HUES6 (cell line): ENCODE results near the gene FAHD1.
A peak's percentile ranks its signal among the peaks of the same experiment; 100 is the strongest.

Experiments
- H3K27ac ChIP-seq: 2 replicates; pipeline ENCODE4 v1.7.0; 2013; ENCODE audit warnings: low read depth, mild to moderate bottlenecking, low read length, inconsistent platforms
- H3K27me3 ChIP-seq: 2 replicates; pipeline ENCODE4 v1.6.1; 2013; ENCODE audit warnings: low read length; ENCODE audit not compliant: control insufficient read depth, insufficient read depth
- H3K36me3 ChIP-seq: 2 replicates; pipeline ENCODE4 v1.6.1; 2013; ENCODE audit warnings: low read length; ENCODE audit not compliant: control insufficient read depth, insufficient read depth
- H3K4me1 ChIP-seq: 2 replicates; pipeline ENCODE4 v1.6.1; 2013; ENCODE audit warnings: low read length; ENCODE audit not compliant: control insufficient read depth, insufficient read depth
- H3K4me3 ChIP-seq: 2 replicates; pipeline ENCODE4 v1.5.1; 2013; ENCODE audit warnings: low read depth, low read length
- H3K9ac ChIP-seq: one replicate; pipeline ENCODE4 v1.6.1; 2013; ENCODE audit warnings: mild to moderate bottlenecking, low read length
- H3K9me3 ChIP-seq: 2 replicates; pipeline ENCODE4 v1.6.1; 2013; ENCODE audit warnings: low read depth, low read length; ENCODE audit not compliant: control insufficient read depth, insufficient read depth

The FAHD1 gene

DNA sequence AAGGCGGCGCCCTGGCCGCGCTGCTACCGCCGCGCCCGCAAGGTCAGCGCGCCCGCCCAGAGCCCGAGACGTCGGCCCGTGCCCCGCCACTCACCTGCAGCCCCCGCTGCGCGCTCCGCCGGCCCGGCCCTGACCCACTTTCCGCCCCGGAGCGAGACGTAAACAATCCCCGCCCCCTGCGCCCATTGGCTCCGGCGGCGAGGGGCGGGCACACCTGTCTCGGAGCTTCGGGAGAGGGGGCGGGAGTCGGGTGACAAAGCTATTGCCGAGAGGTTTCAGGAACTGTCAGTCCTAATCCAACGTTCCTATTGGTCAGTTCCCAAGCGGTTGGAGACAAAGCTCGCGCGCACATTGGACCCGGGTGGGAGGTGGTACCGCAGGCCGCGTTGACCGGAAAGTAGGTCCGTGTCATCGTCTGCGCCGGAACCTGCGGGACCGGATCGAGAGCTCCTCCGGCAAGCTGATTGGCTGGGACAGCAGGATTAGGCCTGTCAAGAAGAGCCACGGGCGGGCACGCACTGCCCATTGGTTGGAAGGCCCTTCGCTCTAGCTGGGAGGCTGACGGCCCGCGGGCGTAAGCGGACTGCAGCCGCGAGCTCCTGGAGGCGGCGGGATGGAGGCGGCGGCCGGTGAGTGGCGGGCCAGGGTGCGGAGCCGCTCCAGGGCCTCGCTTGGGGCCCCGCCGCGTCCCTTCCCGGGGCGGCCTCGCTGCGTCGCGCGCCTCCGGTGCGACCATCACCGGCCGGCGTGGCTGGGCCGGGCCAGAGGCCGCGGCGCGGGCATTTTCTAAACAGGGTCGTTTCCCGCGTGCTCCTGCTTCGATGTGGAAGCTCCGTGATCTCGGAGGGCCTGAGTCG, 44.4 kb upstream of the FAHD1 start, which contains the start of the genes NUBP2 and SPSB3:
Gene NUBP2 (plus strand): TSS at position 553 of the 857 bp plus-strand sequence. CDS start 61 bp downstream, at position 614.
Gene SPSB3 (minus strand): TSS at position 164 of the 857 bp plus-strand sequence. CDS start 1,088 bp downstream, outside the sequence.
- H3K27me3 ChIP-seq, result no peaks in the 10 kb centered on the region
- H3K27ac ChIP-seq, result peak within 1 kb of the TSS; percentile 55; the same call in 1 of the 2 replicates
- H3K9ac ChIP-seq, result peak within 1 kb of the TSS; percentile 88
- no peaks in the 10 kb centered on the region for H3K9me3 ChIP-seq
- H3K36me3 ChIP-seq, result peaks cover 40% of the 10 kb centered on the region
- peaks cover 5% of the 10 kb centered on the region; the same call in 1 of the 2 replicates for H3K4me1 ChIP-seq
- peak within 1 kb of the TSS; percentile 91 for H3K4me3 ChIP-seq

DNA sequence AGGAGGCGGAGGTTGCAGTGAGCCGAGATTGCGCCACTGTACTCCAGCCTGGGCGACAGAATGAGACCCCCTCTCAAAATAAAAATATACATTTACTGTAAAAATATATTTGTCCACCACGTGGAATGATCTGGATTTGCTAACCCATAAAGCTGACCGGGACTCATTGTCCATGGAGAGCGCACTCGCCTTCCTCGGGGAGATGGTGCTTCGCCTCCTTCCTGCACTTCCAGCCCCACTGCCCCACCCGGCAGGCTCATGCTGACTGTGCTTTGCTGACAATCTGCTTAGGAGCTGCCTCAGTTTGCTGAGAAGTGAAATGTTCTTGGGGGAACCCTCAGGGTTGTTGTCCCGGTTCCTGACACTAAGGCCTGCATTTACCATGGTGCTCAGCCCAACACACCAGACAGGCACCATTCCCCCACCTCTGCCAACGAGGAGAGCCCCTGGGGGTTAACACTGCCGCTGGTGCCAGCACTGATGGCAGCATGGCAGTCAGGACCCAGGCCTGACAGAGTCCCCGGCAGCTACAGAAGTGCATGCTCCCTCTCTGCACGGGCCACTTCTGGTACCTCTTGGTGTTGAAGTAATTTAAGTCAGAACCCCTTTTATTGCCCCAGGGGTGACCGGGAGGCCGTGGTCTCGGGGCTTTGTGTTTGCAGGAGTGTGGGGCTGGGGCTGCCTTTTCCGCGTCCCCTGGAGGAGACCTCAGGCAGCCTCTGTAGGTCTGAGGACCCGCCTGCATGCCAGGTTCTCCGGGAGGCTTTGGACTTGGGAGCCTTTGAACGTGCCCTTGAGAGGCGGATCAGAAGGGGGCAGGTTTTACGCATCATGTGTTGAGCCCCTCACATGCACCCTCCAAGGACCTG, 41.8 kb upstream of the FAHD1 start:
- Histone ChIP-seq H3K9ac (no peak overlapping the region), H3K9me3 (no peaks in the 10 kb centered on the region), H3K27me3 (no peaks in the 10 kb centered on the region), H3K4me3 (no peak overlapping the region), H3K27ac (no peak overlapping the region), H3K4me1 (peaks cover 5% of the 10 kb centered on the region; the same call in 1 of the 2 replicates), H3K36me3 (peaks cover 53% of the 10 kb centered on the region)

- peaks cover 5% of the 10 kb centered on the region; the same call in 1 of the 2 replicates for H3K4me1 ChIP-seq
These were observed 41.2 kb upstream of the FAHD1 start for GRCh38 chr16:1785846-1786170.

DNA sequence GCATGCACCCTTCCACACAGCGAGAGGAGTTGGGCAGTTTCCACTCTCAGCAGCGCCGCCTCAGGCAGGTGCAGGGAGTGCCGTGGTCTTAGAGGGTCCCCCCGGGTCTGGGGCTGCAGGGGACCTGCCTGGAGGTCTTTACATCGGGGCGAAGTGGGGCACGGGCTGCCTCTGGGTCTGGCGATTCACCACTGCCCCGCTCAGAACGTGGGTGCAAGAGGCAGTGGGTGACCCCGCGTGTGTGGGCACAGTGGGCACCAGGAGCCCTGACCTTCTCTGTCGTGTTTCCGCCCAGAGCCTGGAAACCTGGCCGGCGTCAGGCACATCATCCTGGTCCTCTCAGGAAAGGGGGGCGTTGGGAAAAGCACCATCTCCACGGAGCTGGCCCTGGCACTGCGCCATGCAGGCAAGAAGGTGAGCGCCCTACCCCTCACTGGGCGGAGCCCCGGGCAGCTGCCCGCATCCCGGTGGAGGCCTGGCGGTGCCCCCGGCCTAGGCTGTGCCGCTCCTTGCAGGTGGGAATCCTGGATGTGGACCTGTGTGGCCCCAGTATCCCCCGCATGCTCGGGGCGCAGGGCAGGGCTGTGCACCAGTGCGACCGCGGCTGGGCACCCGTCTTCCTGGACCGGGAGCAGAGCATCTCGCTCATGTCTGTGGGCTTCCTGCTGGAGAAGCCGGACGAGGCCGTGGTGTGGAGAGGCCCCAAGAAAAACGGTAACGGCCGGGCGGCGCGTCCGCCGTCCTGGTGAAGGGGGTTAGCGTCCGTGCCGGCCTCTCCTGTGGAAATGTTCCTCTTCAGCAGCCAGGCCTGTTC, 40.6 kb upstream of the FAHD1 start:
- H3K4me1 ChIP-seq, result peaks cover under 1% of the 10 kb centered on the region; the same call in 1 of the 2 replicates
- no peak overlapping the region for H3K27ac ChIP-seq
- H3K36me3 ChIP-seq, result peaks cover 57% of the 10 kb centered on the region
- no peaks in the 10 kb centered on the region for H3K9me3 ChIP-seq
- H3K27me3 ChIP-seq, result no peaks in the 10 kb centered on the region
- no peak overlapping the region for H3K4me3 ChIP-seq
- no peak overlapping the region for H3K9ac ChIP-seq

More at GRCh38 chr16:1785846-1786170, 41.2 kb upstream of the FAHD1 start:
- Histone ChIP-seq H3K27ac (no peak overlapping the region), H3K36me3 (peaks cover 54% of the 10 kb centered on the region), H3K9me3 (no peaks in the 10 kb centered on the region), H3K9ac (no peak overlapping the region), H3K27me3 (no peaks in the 10 kb centered on the region), H3K4me3 (no peak overlapping the region)

GRCh38 chr16:1787056-1787321, 40.0 kb upstream of the FAHD1 start:
- H3K4me1 ChIP-seq, result no peaks in the 10 kb centered on the region
- H3K27me3 ChIP-seq, result no peaks in the 10 kb centered on the region
- no peaks in the 10 kb centered on the region for H3K9me3 ChIP-seq
- H3K4me3 ChIP-seq, result no peak overlapping the region
- H3K9ac ChIP-seq, result no peak overlapping the region
- peaks cover 62% of the 10 kb centered on the region for H3K36me3 ChIP-seq
- no peak overlapping the region for H3K27ac ChIP-seq

GRCh38 chr16:1787322-1788094, 39.5 kb upstream of the FAHD1 start:
- Histone ChIP-seq H3K9ac (no peak overlapping the region), H3K9me3 (no peaks in the 10 kb centered on the region), H3K4me3 (no peak overlapping the region), H3K4me1 (no peaks in the 10 kb centered on the region), H3K27ac (no peak overlapping the region), H3K27me3 (no peaks in the 10 kb centered on the region), H3K36me3 (peaks cover 62% of the 10 kb centered on the region)

GRCh38 chr16:1788095-1788707, 38.8 kb upstream of the FAHD1 start:
- Histone ChIP-seq H3K27ac (no peak overlapping the region), H3K9me3 (no peaks in the 10 kb centered on the region), H3K9ac (no peak overlapping the region), H3K36me3 (peaks cover 62% of the 10 kb centered on the region), H3K27me3 (no peaks in the 10 kb centered on the region), H3K4me3 (no peak overlapping the region), H3K4me1 (no peaks in the 10 kb centered on the region)

DNA sequence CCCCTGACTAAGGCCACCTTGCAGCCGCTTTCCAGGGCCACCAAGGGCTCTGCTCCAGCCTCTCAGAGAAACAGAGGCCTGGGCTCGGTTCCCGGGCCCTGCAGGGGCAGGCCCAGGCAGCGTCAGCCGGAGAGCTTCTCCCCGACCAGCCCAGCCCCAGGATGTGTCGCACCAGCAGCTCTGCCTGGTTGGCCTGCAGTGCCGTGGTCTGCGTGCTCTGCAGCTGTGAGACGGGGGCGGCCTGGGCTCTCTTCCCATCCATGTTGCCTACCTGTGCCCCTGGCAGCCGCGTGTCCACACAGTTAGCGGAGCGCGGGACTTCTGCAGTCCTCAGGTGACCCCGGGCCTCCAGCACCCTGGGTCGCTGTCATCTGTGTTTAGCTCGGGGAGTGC, 38.3 kb upstream of the FAHD1 start:
- Histone ChIP-seq H3K27ac (no peak overlapping the region), H3K4me3 (no peak overlapping the region), H3K36me3 (peaks cover 62% of the 10 kb centered on the region), H3K9me3 (no peaks in the 10 kb centered on the region), H3K4me1 (no peaks in the 10 kb centered on the region), H3K9ac (no peak overlapping the region), H3K27me3 (no peaks in the 10 kb centered on the region)

- Histone ChIP-seq H3K4me3 (no peak overlapping the region), H3K27ac (no peak overlapping the region), H3K9me3 (no peaks in the 10 kb centered on the region), H3K36me3 (peaks cover 62% of the 10 kb centered on the region), H3K9ac (no peak overlapping the region), H3K4me1 (no peaks in the 10 kb centered on the region), H3K27me3 (no peaks in the 10 kb centered on the region)
These were observed 37.4 kb upstream of the FAHD1 start for GRCh38 chr16:1789643-1790045.

DNA sequence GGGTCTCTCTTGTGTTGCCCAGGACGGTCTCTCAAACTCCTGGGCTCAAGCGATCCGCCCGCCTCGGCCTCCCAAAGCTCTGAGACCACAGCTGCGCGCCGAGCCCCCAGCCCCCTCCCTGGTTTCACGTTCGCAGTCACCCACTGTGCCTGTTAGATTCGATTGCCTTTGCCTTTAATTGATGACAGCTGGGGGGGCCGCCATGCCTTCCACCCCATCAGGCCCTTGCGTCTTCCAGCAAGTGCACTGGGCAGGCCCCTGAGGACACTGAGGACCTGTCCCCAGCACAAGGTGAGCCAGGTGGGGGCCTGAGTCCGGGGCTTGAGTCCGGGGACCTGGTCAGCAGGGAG, 36.8 kb upstream of the FAHD1 start:
- H3K27ac ChIP-seq, result no peak overlapping the region
- H3K9me3 ChIP-seq, result no peaks in the 10 kb centered on the region
- no peaks in the 10 kb centered on the region for H3K27me3 ChIP-seq
- H3K4me1 ChIP-seq, result no peaks in the 10 kb centered on the region
- H3K9ac ChIP-seq, result no peak overlapping the region
- peaks cover 59% of the 10 kb centered on the region for H3K36me3 ChIP-seq
- no peak overlapping the region for H3K4me3 ChIP-seq
